Breast epithelium (tissue), 4 donors: ENCODE measurements around the gene TPST2. TPM values are rescaled to one million over a fixed set of nuclear protein-coding genes. Genes with fewer than 3 reads are reported as not detected.
A peak's percentile ranks its signal among the peaks of the same experiment; 100 is the strongest.

Experiments
- DNase-seq, 2 donors: peaks; one replicate each; pipeline ENCODE4 v3.0.0-alpha.2; 2019; ENCODE audit warnings: low spot score in 2 of 2
- H3K27ac ChIP-seq, 2 donors: fragments of 200-600 bp; sonication (generic) in 1 of 2; one replicate each; pipeline ENCODE4 v1.5.1; 2016 to 2019; ENCODE audit warnings: mild to moderate bottlenecking in 1 of 2
- H3K27me3 ChIP-seq, 2 donors: fragments of 200-600 bp; sonication (generic) in 1 of 2; one replicate each; pipeline versions ENCODE4 v1.5.1 to v1.6.0; 2017 to 2019; ENCODE audit warnings: control low read depth in 1 of 2, mild to moderate bottlenecking in 1 of 2
- H3K36me3 ChIP-seq: fragments of 200-600 bp; one replicate; pipeline ENCODE4 v1.5.1; 2019
- H3K4me1 ChIP-seq, 2 donors: fragments of 200-600 bp; sonication (generic); one replicate each; pipeline ENCODE4 v1.5.1; 2016 to 2019; ENCODE audit warnings: control low read depth in 1 of 2
- H3K4me3 ChIP-seq, 3 donors: fragments of 200-600 bp; sonication (generic); 1 replicate in 2 of 3; 2 replicates in 1 of 3; pipeline ENCODE4 v1.5.1; 2016 to 2019; ENCODE audit warnings: mild to moderate bottlenecking in 3 of 3, moderate library complexity in 2 of 3
- H3K9me3 ChIP-seq, 2 donors: fragments of 200-600 bp; sonication (generic) in 1 of 2; one replicate each; pipeline ENCODE4 v1.5.1; 2016 to 2019; ENCODE audit warnings: control low read depth in 1 of 2
- POLR2A ChIP-seq: fragments of 450-650 bp; IDR thresholded peaks from one replicate; pipeline ENCODE4 v1.6.1; 2016; ENCODE audit warnings: antibody characterized with exemption, mild to moderate bottlenecking, moderate library complexity
- POLR2AphosphoS5 ChIP-seq, 3 donors: sonication (generic); formaldehyde crosslinking; IDR thresholded peaks; one replicate each; pipeline ENCODE4 v1.6.1; 2017; ENCODE audit warnings: antibody characterized with exemption in 3 of 3
- intact Hi-C: fragments of 100-400 bp; cut with DNase I; formaldehyde crosslinking; loops from one replicate; pipeline ENCODE4 v1.15.1; 2023; ENCODE audit warnings: low total_unique reads
- total RNA-seq, 3 donors: library from RNA; depleted of rRNA; stranded (reverse); fragments of >200 nt; gene quantifications; one replicate each; pipeline ENCODE4 v1.1.0, GENCODE V29; 2016
- TF ChIP-seq, protein P1 (sequence below), 3 donors: fragments of 450-650 bp; IDR thresholded peaks; one replicate each; pipeline ENCODE4 v1.5.1; 2016 to 2017; ENCODE audit warnings: antibody characterized with exemption in 3 of 3, mild to moderate bottlenecking in 3 of 3, moderate library complexity in 3 of 3

The TPST2 gene
- total RNA-seq, 3 donors from 2014 or later = 36.6 to 81.9 (median 59.8) TPM

DNA sequence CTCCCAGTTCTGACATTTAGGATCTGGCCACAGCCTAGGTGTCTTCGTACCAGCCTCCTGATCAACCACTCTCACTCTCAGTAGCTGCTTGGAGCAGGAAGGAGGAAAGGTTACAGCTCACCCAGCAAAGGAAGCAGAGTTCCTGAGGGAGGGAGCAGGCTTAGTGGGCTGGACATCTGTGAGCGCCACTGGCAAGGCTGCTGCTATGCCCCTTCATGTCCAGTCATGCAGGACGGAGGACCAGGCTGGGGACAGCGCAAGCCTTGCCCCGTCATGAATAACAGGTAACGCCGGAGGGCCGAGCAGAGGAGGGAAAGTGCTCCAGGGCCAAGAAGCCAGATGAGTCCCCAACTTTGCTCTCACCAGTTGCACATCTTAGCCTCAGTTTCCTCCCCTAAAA, 25.8 kb downstream of the TPST2 start:
- Histone ChIP-seq H3K9me3 (no peaks in the 10 kb centered on the region), H3K36me3 (no peaks in the 10 kb centered on the region), H3K4me3 (no peak overlapping the region), H3K27ac (peak overlapping the region; percentile 31 to 41), H3K4me1 (no peaks in the 10 kb centered on the region), H3K27me3 (no peaks in the 10 kb centered on the region)
- TF ChIP-seq POLR2A (no peak), POLR2AphosphoS5 (IDR thresholded peaks at IDR 0.05) (no peak)
- TF ChIP-seq, protein P1, sequence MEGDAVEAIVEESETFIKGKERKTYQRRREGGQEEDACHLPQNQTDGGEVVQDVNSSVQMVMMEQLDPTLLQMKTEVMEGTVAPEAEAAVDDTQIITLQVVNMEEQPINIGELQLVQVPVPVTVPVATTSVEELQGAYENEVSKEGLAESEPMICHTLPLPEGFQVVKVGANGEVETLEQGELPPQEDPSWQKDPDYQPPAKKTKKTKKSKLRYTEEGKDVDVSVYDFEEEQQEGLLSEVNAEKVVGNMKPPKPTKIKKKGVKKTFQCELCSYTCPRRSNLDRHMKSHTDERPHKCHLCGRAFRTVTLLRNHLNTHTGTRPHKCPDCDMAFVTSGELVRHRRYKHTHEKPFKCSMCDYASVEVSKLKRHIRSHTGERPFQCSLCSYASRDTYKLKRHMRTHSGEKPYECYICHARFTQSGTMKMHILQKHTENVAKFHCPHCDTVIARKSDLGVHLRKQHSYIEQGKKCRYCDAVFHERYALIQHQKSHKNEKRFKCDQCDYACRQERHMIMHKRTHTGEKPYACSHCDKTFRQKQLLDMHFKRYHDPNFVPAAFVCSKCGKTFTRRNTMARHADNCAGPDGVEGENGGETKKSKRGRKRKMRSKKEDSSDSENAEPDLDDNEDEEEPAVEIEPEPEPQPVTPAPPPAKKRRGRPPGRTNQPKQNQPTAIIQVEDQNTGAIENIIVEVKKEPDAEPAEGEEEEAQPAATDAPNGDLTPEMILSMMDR (IDR thresholded peaks at IDR 0.05) = no peak
- peak in 1 of 2 donors; percentile 52 for DNase-seq
- intact Hi-C loops = no loop called here

DNA sequence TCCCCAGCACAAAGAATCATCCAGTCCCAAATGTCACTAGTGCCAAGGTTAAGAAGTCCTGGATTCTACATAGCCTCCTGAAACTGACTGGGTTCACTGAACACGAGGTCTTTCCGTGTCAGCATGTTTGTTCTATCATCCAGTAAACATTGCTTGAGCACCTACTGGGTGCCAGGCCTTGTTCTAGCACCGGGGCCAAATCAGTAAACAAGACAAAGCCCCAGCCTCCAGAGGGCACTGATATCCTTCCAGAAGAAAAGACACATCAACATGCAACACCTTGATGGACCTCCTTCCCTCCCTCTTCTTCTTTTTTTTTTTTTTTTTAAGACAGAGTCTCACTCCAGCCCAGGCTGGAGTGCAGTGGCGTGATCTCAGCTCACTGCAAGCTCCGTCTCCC, 26.9 kb downstream of the TPST2 start:
- no peak for DNase-seq
- H3K36me3 ChIP-seq = no peaks in the 10 kb centered on the region
- intact Hi-C loops = no loop called here
- H3K4me3 ChIP-seq = no peak overlapping the region
- no peak overlapping the region for H3K27ac ChIP-seq
- H3K4me1 ChIP-seq = no peaks in the 10 kb centered on the region
- TF ChIP-seq POLR2A (no peak), POLR2AphosphoS5 (IDR thresholded peaks at IDR 0.05) (no peak)
- TF ChIP-seq, protein P1 (IDR thresholded peaks at IDR 0.05) = no peak
- H3K27me3 ChIP-seq = no peaks in the 10 kb centered on the region
- no peaks in the 10 kb centered on the region for H3K9me3 ChIP-seq

DNA sequence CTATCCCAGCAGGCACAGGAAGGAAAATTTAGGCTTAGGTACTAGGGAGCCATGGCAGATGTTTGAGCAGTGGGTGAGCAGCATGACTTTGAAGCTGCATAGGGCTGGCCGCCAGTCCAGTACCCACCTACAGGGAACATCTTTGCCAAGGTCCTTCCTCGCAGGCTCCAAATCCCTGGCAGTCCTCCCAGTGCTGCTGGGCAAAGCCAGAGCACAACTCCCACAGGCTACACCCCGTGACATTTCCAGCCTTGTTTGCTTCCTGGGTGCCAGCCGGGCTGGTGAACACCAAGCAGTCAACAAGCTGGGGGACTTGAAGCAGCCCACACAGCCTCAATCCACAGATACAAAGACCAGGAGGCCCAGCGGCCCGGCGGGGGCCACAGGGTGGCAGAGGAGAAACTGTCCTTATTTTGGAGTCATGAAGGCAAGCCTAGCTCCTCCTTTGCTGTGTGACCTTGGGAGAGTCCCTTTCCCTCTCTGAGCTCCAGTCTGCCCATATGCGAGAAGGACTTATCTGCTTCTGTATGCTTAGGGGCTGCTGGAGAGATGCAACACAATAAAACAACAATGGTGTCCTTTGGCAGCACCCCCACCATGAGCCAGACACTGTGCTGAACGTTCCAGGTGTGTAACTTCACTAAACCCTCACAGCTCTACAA, 28.0 kb downstream of the TPST2 start:
- intact Hi-C loops = no loop called here
- Histone ChIP-seq H3K27me3 (no peaks in the 10 kb centered on the region), H3K27ac (no peak overlapping the region), H3K9me3 (no peaks in the 10 kb centered on the region), H3K36me3 (no peaks in the 10 kb centered on the region), H3K4me1 (no peaks in the 10 kb centered on the region), H3K4me3 (no peak overlapping the region)
- DNase-seq = no peak
- TF ChIP-seq POLR2AphosphoS5 (IDR thresholded peaks at IDR 0.05) = no peak
- TF ChIP-seq, protein P1 (IDR thresholded peaks at IDR 0.05) = no peak
- no peak for TF ChIP-seq POLR2A

DNA sequence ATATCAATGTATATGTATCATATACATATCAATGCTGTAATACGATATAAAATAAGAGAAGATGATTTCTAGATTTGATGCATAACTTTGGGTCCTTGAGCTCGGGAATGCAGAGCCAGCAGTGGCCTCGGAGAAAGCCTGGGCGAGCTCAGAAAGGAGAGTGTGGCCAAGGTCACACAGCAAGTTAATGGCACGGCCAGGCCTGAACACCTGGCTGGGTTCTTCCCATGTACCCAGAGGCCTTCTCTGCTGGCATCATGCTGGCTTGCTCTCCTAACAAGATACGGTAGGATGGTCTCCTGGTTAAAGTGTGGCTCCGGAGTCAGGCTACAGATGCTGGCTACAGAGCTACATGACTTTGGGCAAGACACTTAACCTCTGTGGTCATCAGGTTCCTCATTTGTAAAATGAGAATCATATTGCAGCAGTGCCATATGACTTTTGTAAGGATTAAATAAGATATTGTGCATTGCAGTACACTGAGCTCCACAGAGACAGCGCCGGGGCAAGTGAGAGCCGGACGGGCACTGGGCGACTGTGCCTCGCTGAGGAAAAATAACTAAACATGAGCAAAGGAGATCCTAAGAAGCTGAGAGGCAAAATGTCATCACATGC, 29.9 kb downstream of the TPST2 start:
- no peak overlapping the region for H3K27ac ChIP-seq
- H3K27me3 ChIP-seq = no peaks in the 10 kb centered on the region
- intact Hi-C loops = no loop called here
- no peaks in the 10 kb centered on the region for H3K36me3 ChIP-seq
- TF ChIP-seq, protein P1 (IDR thresholded peaks at IDR 0.05) = no peak
- TF ChIP-seq POLR2A (no peak), POLR2AphosphoS5 (IDR thresholded peaks at IDR 0.05) (no peak)
- no peak for DNase-seq
- H3K9me3 ChIP-seq = no peaks in the 10 kb centered on the region
- no peak overlapping the region for H3K4me3 ChIP-seq
- H3K4me1 ChIP-seq = no peaks in the 10 kb centered on the region

DNA sequence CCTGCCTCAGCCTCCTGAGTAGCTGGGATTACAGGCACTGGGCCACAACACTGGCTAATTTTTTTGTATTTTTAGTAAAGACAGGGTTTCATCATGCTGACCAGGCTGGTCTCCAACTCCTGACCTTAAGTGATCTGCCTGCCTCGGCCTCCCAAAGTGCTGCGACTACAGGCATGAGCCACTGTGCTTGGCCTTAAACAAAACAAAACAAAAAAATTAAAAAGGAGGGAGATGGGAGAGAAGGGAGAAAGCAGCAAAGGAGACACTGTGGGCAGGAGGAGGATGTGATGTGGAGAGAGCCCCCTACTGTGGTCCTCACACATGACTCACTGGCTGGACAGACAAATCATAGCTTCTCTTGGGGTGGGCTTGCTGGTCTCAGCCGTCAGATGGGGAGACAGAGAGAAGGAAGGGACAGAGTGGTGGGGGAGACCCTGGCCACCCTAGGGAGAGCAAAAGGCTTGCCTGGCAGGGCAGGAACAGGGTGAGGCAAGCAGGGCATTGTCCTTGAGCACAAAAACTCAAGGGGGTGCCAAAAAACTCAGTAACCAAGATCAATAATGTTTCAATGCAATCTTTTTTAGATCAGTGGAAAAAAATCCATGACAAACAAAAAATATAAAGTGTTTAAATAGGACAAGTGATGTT, 31.6 kb downstream of the TPST2 start:
- H3K9me3 ChIP-seq = no peaks in the 10 kb centered on the region
- no peak overlapping the region for H3K4me3 ChIP-seq
- H3K4me1 ChIP-seq = no peaks in the 10 kb centered on the region
- intact Hi-C loops = no loop called here
- TF ChIP-seq POLR2A (no peak), POLR2AphosphoS5 (IDR thresholded peaks at IDR 0.05) (no peak)
- TF ChIP-seq, protein P1 (IDR thresholded peaks at IDR 0.05) = no peak
- H3K27ac ChIP-seq = no peak overlapping the region
- DNase-seq = no peak
- no peaks in the 10 kb centered on the region for H3K36me3 ChIP-seq
- no peaks in the 10 kb centered on the region for H3K27me3 ChIP-seq
